ENCODE measurements around the gene ZBTB18.

Gene ZBTB18

GRCh38 chr1:244065063-244065793 is 14.1 kb downstream of the ZBTB18 start:
- H3K4me1 ChIP-seq (ENCODE audit: control insufficient read depth in 1 of 2, insufficient read depth in 2 of 2, low read length in 2 of 2), result no peaks in the 10 kb centered on the region
- no peak overlapping the region for H3K4me3 ChIP-seq (ENCODE audit: low read depth in 1 of 2, low read length in 2 of 2)
- no peaks in the 10 kb centered on the region for H3K36me3 ChIP-seq (ENCODE audit: control insufficient read depth in 1 of 2, insufficient read depth in 2 of 2, low read length in 2 of 2)
- no peaks in the 10 kb centered on the region for H3K27me3 ChIP-seq (ENCODE audit: low read depth, low read length)
- no peak overlapping the region for H3K27ac ChIP-seq (ENCODE audit: low read length)
- H3K9me3 ChIP-seq (ENCODE audit: control insufficient read depth in 1 of 2, low read length in 2 of 2), result no peaks in the 10 kb centered on the region

GRCh38 chr1:244065960-244066388 is 14.9 kb downstream of the ZBTB18 start:
- no peak overlapping the region for H3K27ac ChIP-seq (ENCODE audit: low read length)
- no peaks in the 10 kb centered on the region for H3K4me1 ChIP-seq (ENCODE audit: control insufficient read depth in 1 of 2, insufficient read depth in 2 of 2, low read length in 2 of 2)
- no peaks in the 10 kb centered on the region for H3K27me3 ChIP-seq (ENCODE audit: low read depth, low read length)
- no peaks in the 10 kb centered on the region for H3K36me3 ChIP-seq (ENCODE audit: control insufficient read depth in 1 of 2, insufficient read depth in 2 of 2, low read length in 2 of 2)
- H3K4me3 ChIP-seq (ENCODE audit: low read depth in 1 of 2, low read length in 2 of 2), result no peak overlapping the region
- no peaks in the 10 kb centered on the region for H3K9me3 ChIP-seq (ENCODE audit: control insufficient read depth in 1 of 2, low read length in 2 of 2)

GRCh38 chr1:244066954-244067716 is 16.1 kb downstream of the ZBTB18 start:
- H3K27me3 ChIP-seq (ENCODE audit: low read depth, low read length), result no peaks in the 10 kb centered on the region
- no peaks in the 10 kb centered on the region for H3K4me1 ChIP-seq (ENCODE audit: control insufficient read depth in 1 of 2, insufficient read depth in 2 of 2, low read length in 2 of 2)
- H3K9me3 ChIP-seq (ENCODE audit: control insufficient read depth in 1 of 2, low read length in 2 of 2), result no peaks in the 10 kb centered on the region
- no peaks in the 10 kb centered on the region for H3K36me3 ChIP-seq (ENCODE audit: control insufficient read depth in 1 of 2, insufficient read depth in 2 of 2, low read length in 2 of 2)
- H3K27ac ChIP-seq (ENCODE audit: low read length), result no peak overlapping the region
- H3K4me3 ChIP-seq (ENCODE audit: low read depth in 1 of 2, low read length in 2 of 2), result no peak overlapping the region

GRCh38 chr1:244067893-244068292 is 16.8 kb downstream of the ZBTB18 start:
- Histone ChIP-seq H3K4me1 (ENCODE audit: control insufficient read depth in 1 of 2, insufficient read depth in 2 of 2, low read length in 2 of 2) (no peaks in the 10 kb centered on the region), H3K9me3 (ENCODE audit: control insufficient read depth in 1 of 2, low read length in 2 of 2) (no peaks in the 10 kb centered on the region), H3K27me3 (ENCODE audit: low read depth, low read length) (no peaks in the 10 kb centered on the region), H3K27ac (ENCODE audit: low read length) (no peak overlapping the region), H3K4me3 (ENCODE audit: low read depth in 1 of 2, low read length in 2 of 2) (no peak overlapping the region), H3K36me3 (ENCODE audit: control insufficient read depth in 1 of 2, insufficient read depth in 2 of 2, low read length in 2 of 2) (no peaks in the 10 kb centered on the region)

GRCh38 chr1:244068567-244068966 is 17.5 kb downstream of the ZBTB18 start:
- H3K27ac ChIP-seq (ENCODE audit: low read length), result no peak overlapping the region
- no peaks in the 10 kb centered on the region for H3K9me3 ChIP-seq (ENCODE audit: control insufficient read depth in 1 of 2, low read length in 2 of 2)
- no peaks in the 10 kb centered on the region for H3K36me3 ChIP-seq (ENCODE audit: control insufficient read depth in 1 of 2, insufficient read depth in 2 of 2, low read length in 2 of 2)
- H3K27me3 ChIP-seq (ENCODE audit: low read depth, low read length), result no peaks in the 10 kb centered on the region
- H3K4me1 ChIP-seq (ENCODE audit: control insufficient read depth in 1 of 2, insufficient read depth in 2 of 2, low read length in 2 of 2), result no peaks in the 10 kb centered on the region
- no peak overlapping the region for H3K4me3 ChIP-seq (ENCODE audit: low read depth in 1 of 2, low read length in 2 of 2)

- Histone ChIP-seq H3K36me3 (ENCODE audit: control insufficient read depth in 1 of 2, insufficient read depth in 2 of 2, low read length in 2 of 2) (no peaks in the 10 kb centered on the region), H3K27me3 (ENCODE audit: low read depth, low read length) (no peaks in the 10 kb centered on the region), H3K27ac (ENCODE audit: low read length) (no peak overlapping the region), H3K4me3 (ENCODE audit: low read depth in 1 of 2, low read length in 2 of 2) (no peak overlapping the region), H3K9me3 (ENCODE audit: control insufficient read depth in 1 of 2, low read length in 2 of 2) (no peaks in the 10 kb centered on the region), H3K4me1 (ENCODE audit: control insufficient read depth in 1 of 2, insufficient read depth in 2 of 2, low read length in 2 of 2) (no peaks in the 10 kb centered on the region)
Measured at GRCh38 chr1:244069326-244069898, 18.3 kb downstream of the ZBTB18 start.

GRCh38 chr1:244074559-244075171 is 23.6 kb downstream of the ZBTB18 start:
- Histone ChIP-seq H3K4me1 (ENCODE audit: control insufficient read depth in 1 of 2, insufficient read depth in 2 of 2, low read length in 2 of 2) (no peaks in the 10 kb centered on the region), H3K36me3 (ENCODE audit: control insufficient read depth in 1 of 2, insufficient read depth in 2 of 2, low read length in 2 of 2) (no peaks in the 10 kb centered on the region), H3K4me3 (ENCODE audit: low read depth in 1 of 2, low read length in 2 of 2) (no peak overlapping the region), H3K27me3 (ENCODE audit: low read depth, low read length) (peaks cover 5% of the 10 kb centered on the region), H3K9me3 (ENCODE audit: control insufficient read depth in 1 of 2, low read length in 2 of 2) (no peaks in the 10 kb centered on the region), H3K27ac (ENCODE audit: low read length) (no peak overlapping the region)

- Histone ChIP-seq H3K27me3 (ENCODE audit: low read depth, low read length) (peaks cover 5% of the 10 kb centered on the region), H3K9me3 (ENCODE audit: control insufficient read depth in 1 of 2, low read length in 2 of 2) (no peaks in the 10 kb centered on the region), H3K4me3 (ENCODE audit: low read depth in 1 of 2, low read length in 2 of 2) (no peak overlapping the region), H3K27ac (ENCODE audit: low read length) (no peak overlapping the region), H3K36me3 (ENCODE audit: control insufficient read depth in 1 of 2, insufficient read depth in 2 of 2, low read length in 2 of 2) (no peaks in the 10 kb centered on the region), H3K4me1 (ENCODE audit: control insufficient read depth in 1 of 2, insufficient read depth in 2 of 2, low read length in 2 of 2) (no peaks in the 10 kb centered on the region)
Measured at GRCh38 chr1:244075247-244075722, 24.2 kb downstream of the ZBTB18 start.

GRCh38 chr1:244076740-244077139 is 25.7 kb downstream of the ZBTB18 start:
- no peak overlapping the region for H3K27ac ChIP-seq (ENCODE audit: low read length)
- H3K9me3 ChIP-seq (ENCODE audit: control insufficient read depth in 1 of 2, low read length in 2 of 2), result no peaks in the 10 kb centered on the region
- peaks cover 5% of the 10 kb centered on the region for H3K27me3 ChIP-seq (ENCODE audit: low read depth, low read length)
- no peaks in the 10 kb centered on the region for H3K36me3 ChIP-seq (ENCODE audit: control insufficient read depth in 1 of 2, insufficient read depth in 2 of 2, low read length in 2 of 2)
- H3K4me3 ChIP-seq (ENCODE audit: low read depth in 1 of 2, low read length in 2 of 2), result no peak overlapping the region
- no peaks in the 10 kb centered on the region for H3K4me1 ChIP-seq (ENCODE audit: control insufficient read depth in 1 of 2, insufficient read depth in 2 of 2, low read length in 2 of 2)

- H3K4me1 ChIP-seq (ENCODE audit: control insufficient read depth in 1 of 2, insufficient read depth in 2 of 2, low read length in 2 of 2), result no peaks in the 10 kb centered on the region
- no peaks in the 10 kb centered on the region for H3K36me3 ChIP-seq (ENCODE audit: control insufficient read depth in 1 of 2, insufficient read depth in 2 of 2, low read length in 2 of 2)
- H3K4me3 ChIP-seq (ENCODE audit: low read depth in 1 of 2, low read length in 2 of 2), result no peak overlapping the region
- H3K27ac ChIP-seq (ENCODE audit: low read length), result no peak overlapping the region
- no peaks in the 10 kb centered on the region for H3K9me3 ChIP-seq (ENCODE audit: control insufficient read depth in 1 of 2, low read length in 2 of 2)
- peaks cover 5% of the 10 kb centered on the region for H3K27me3 ChIP-seq (ENCODE audit: low read depth, low read length)
Measured at GRCh38 chr1:244077473-244078220, 26.6 kb downstream of the ZBTB18 start.

All from muscle layer of duodenum (tissue), 2 donors.